Testis (tissue), 3 donors: ENCODE data around the gene DOCK6. TPM values are rescaled to one million over a fixed set of nuclear protein-coding genes. Genes with fewer than 3 reads are reported as not detected.

Experiments
- DNase-seq: peaks from one replicate; pipeline ENCODE4 v3.0.0-alpha.2; 2019
- H3K27ac ChIP-seq, 2 donors: fragments of 200-600 bp; sonication (generic); one replicate each; pipeline ENCODE4 v1.5.1; 2019
- H3K27me3 ChIP-seq: fragments of 200-600 bp; sonication (generic); one replicate; pipeline ENCODE4 v1.5.1; 2019
- H3K36me3 ChIP-seq: fragments of 200-600 bp; sonication (generic); one replicate; pipeline ENCODE4 v1.5.1; 2017; ENCODE audit warnings: low read depth; ENCODE audit errors: missing control alignments
- H3K4me1 ChIP-seq: fragments of 200-600 bp; sonication (generic); one replicate; pipeline ENCODE4 v1.5.1; 2019
- H3K4me3 ChIP-seq, 2 donors: fragments of 200-600 bp; sonication (generic); one replicate each; pipeline ENCODE4 v1.5.1; 2017 to 2019
- H3K9me3 ChIP-seq: fragments of 200-600 bp; sonication (generic); one replicate; pipeline ENCODE4 v1.5.1; 2017
- POLR2A ChIP-seq: fragments of 450-650 bp; IDR thresholded peaks from one replicate; pipeline ENCODE4 v1.6.1; 2017; ENCODE audit warnings: antibody characterized with exemption, mild to moderate bottlenecking, moderate library complexity
- WGBS, 2 donors: methylation state at CpG; one replicate each; pipeline ENCODE4 v1.1.5; 2018; 5-methylcytosine and 5-hydroxymethylcytosine counted together
- intact Hi-C: fragments of 100-400 bp; cut with DNase I; formaldehyde crosslinking; loops from one replicate; pipeline ENCODE4 v1.15.1; 2023; ENCODE audit warnings: low total_unique reads
- polyA plus RNA-seq: library from polyadenylated mRNA; stranded (reverse); fragments of 350-450 nt; fragmentation: Illumina TruSeq; extraction: RNeasy Lipid Tissue Mini Kit (QIAGEN cat#74804); gene quantifications from one replicate; pipeline ENCODE4 v1.2.3, GENCODE V29; 2014; ENCODE audit warnings: low read depth, low replicate concordance; ENCODE audit not compliant: insufficient read depth
- total RNA-seq, 2 donors: library from RNA; depleted of rRNA; stranded (reverse); fragments of >200 nt; gene quantifications; one replicate each; pipeline ENCODE4 v1.2.3, GENCODE V29; 2016
- TF ChIP-seq, protein P1 (sequence below), 3 experiments: fragments of 450-650 bp in 2 of 3; fragments of 200-600 bp in 1 of 3; sonication (generic) in 1 of 3; IDR thresholded peaks; one replicate each; pipeline ENCODE4 v1.5.1; 2016 to 2019; ENCODE audit warnings: antibody characterized with exemption in 3 of 3, mild to moderate bottlenecking in 2 of 3, moderate library complexity in 1 of 3

DOCK6 gene
- total and polyA plus RNA-seq, 3 donors from 2014 or later: 18.4 to 45.0 (median 32.5) TPM

DNA sequence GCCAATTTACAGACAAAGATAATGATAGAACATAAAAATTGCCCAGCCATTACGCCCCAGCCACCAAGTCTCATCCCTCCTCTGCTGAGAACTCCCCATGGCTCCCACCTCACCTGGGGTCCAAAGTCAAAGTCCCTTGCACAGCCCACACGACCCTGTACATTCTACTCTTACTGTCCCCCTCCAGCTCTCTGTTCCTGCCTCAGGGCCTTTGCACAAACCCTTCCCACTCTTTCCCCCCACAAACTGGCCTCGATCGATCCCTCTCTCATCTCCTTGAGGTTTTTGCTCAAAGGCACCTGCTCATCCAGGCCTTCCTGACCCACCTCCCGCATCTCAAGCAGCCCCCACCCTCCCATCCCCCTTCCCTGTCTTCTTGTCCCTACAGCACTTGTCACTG lies 1.3 kb downstream of the DOCK6 start:
- Histone ChIP-seq H3K27ac (peak overlapping the region; percentile 82 to 91), H3K27me3 (no peaks in the 10 kb centered on the region), H3K4me3 (no peak overlapping the region), H3K4me1 (peaks cover 9% of the 10 kb centered on the region), H3K36me3 (no peaks in the 10 kb centered on the region), H3K9me3 (no peaks in the 10 kb centered on the region)
- no peak for DNase-seq
- no peak for TF ChIP-seq POLR2A
- TF ChIP-seq, protein P1, sequence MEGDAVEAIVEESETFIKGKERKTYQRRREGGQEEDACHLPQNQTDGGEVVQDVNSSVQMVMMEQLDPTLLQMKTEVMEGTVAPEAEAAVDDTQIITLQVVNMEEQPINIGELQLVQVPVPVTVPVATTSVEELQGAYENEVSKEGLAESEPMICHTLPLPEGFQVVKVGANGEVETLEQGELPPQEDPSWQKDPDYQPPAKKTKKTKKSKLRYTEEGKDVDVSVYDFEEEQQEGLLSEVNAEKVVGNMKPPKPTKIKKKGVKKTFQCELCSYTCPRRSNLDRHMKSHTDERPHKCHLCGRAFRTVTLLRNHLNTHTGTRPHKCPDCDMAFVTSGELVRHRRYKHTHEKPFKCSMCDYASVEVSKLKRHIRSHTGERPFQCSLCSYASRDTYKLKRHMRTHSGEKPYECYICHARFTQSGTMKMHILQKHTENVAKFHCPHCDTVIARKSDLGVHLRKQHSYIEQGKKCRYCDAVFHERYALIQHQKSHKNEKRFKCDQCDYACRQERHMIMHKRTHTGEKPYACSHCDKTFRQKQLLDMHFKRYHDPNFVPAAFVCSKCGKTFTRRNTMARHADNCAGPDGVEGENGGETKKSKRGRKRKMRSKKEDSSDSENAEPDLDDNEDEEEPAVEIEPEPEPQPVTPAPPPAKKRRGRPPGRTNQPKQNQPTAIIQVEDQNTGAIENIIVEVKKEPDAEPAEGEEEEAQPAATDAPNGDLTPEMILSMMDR (IDR thresholded peaks at IDR 0.05): no peak
- 72 to 79% methylated on average over 5 of the region's 5 CpGs for WGBS, 2 donors
- intact Hi-C loops: no loop called here

DNA sequence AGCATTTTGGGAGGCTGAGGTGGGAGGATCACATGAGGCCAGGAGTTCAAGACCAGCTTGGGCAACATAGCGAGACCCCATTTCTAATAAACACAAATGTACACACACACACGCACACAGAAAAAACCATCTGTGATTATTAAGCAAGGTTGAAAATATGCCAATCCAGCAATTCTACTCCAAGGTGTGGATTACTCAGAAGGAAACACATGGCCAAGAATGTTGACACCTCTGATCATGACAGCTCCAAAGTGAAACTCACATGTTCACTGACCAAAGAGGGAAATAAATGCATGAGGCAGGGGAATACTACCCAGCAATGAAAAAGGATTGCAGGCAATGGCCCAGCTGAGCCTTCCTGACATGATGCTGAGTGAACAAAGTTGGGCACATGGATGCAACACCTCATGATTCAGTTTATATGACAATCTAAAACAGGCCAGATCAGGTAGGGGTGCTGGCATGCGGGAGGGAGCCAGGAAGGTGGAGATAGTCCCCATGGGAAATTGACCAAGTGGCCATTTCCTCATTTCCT lies 4.4 kb downstream of the DOCK6 start:
- 88 to 91% methylated on average over 3 of the region's 3 CpGs for WGBS, 2 donors
- no peak overlapping the region for H3K27ac ChIP-seq

DNA sequence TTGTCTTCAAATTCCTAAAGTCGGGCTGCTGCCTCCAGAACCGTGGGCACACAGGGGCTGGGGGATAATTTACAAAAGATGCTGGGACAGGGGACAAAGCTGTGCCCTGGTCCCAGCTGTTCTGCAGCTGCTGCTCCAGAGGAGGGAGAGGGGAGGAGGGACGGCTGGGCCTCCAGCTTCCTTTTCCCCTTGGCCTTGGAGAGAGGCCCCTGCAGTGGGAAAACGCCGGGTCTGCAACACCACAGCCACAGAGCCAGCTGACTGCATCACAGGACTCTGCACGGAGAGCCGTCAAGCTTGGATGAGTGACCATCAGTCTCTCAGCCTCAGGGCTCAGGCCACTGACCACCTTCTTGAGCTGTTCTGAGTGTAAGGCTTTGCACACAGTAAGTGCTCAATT lies 6.1 kb downstream of the DOCK6 start:
- intact Hi-C loops: no loop called here
- H3K4me3 ChIP-seq: no peak overlapping the region
- H3K27me3 ChIP-seq: no peaks in the 10 kb centered on the region
- 19 to 25% methylated on average over 7 of the region's 7 CpGs for WGBS, 2 donors
- peaks cover 11% of the 10 kb centered on the region for H3K4me1 ChIP-seq
- peak overlapping the region in 1 of 2 donors; percentile 64 for H3K27ac ChIP-seq
- H3K36me3 ChIP-seq: no peaks in the 10 kb centered on the region
- TF ChIP-seq, protein P1 (IDR thresholded peaks at IDR 0.05): no peak
- DNase-seq: peak; percentile 72
- H3K9me3 ChIP-seq: no peaks in the 10 kb centered on the region

More for the DNA sequence above, 4.4 kb downstream of the DOCK6 start:
- H3K36me3 ChIP-seq: no peaks in the 10 kb centered on the region
- no peak overlapping the region for H3K4me3 ChIP-seq
- TF ChIP-seq, protein P1 (IDR thresholded peaks at IDR 0.05): no peak
- no peak for TF ChIP-seq POLR2A
- H3K9me3 ChIP-seq: no peaks in the 10 kb centered on the region
- H3K27me3 ChIP-seq: no peaks in the 10 kb centered on the region
- intact Hi-C loops: no loop called here
- no peak for DNase-seq
- peaks cover 20% of the 10 kb centered on the region for H3K4me1 ChIP-seq

DNA sequence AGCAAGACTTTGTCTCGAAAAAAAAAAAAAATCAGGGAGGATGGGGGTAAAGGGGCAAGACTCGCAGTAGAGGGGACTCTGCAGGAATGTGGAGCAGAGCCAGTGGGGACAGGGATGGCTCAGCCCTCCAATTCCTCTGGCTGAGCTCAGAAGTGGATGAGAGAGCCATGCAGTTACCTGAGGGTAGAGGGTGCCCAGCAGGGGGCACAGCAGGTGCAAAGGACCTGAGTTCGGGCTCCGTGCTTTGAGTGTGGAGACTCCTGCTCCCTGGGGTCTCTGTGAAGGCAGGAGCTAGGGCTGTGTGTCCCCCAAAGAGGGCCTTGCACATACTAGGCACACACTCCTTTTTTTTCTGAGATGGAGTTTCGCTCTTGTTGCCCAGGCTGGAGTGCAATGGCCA lies 7.7 kb downstream of the DOCK6 start:
- no peaks in the 10 kb centered on the region for H3K9me3 ChIP-seq
- H3K4me1 ChIP-seq: peaks cover 10% of the 10 kb centered on the region
- no peaks in the 10 kb centered on the region for H3K36me3 ChIP-seq
- no peak for DNase-seq
- no peaks in the 10 kb centered on the region for H3K27me3 ChIP-seq
- no peak overlapping the region for H3K4me3 ChIP-seq
- 82 to 94% methylated on average over 5 of the region's 5 CpGs for WGBS, 2 donors
- intact Hi-C loops: no loop called here
- no peak overlapping the region for H3K27ac ChIP-seq
- no peak for TF ChIP-seq POLR2A
- TF ChIP-seq, protein P1 (IDR thresholded peaks at IDR 0.05): no peak

DNA sequence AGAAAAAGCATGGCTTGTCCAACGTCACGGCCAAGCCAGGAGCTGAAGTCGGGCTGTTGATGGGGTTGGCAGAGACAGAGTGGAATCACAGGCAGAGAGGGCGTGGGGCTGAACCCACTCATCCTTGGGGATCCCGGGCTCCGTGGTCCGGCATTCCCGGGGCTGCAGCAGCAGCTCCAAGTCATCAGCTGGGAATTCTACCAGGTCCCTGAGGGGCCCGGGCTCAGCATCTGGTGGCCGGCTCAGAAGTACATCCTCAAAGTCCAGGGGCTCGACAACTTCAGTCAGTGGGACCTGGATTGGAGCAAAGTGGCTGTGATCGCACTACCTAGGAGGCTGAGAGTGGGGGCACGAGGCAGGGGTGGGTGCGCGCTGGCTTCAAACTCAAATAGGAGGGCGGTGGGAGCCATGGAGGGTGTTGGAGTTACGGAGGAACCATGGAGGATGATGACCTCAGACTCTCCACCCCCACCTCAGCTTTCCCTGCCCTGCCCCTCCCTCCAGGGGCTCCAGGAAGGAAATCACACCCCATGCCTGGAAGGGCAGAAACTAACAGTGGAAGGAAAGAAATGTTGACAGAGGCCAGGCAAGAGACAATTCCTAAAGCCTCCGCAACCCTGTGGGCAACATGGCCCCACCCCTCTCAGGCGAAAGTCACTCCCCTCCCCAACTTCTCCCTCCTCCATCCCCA lies 9.5 kb downstream of the DOCK6 start:
- no peak for DNase-seq
- no peak overlapping the region for H3K4me3 ChIP-seq
- 86 to 88% methylated on average over 17 to 19 of the region's 19 CpGs for WGBS, 2 donors
- TF ChIP-seq POLR2A: no peak
- TF ChIP-seq, protein P1 (IDR thresholded peaks at IDR 0.05): no peak
- H3K36me3 ChIP-seq: no peaks in the 10 kb centered on the region
- no peak overlapping the region for H3K27ac ChIP-seq
- intact Hi-C loops: no loop called here
- H3K4me1 ChIP-seq: peaks cover 13% of the 10 kb centered on the region
- no peaks in the 10 kb centered on the region for H3K9me3 ChIP-seq
- no peaks in the 10 kb centered on the region for H3K27me3 ChIP-seq
